ENCODE measurements around the gene DDX41. TPM values are rescaled to one million over a fixed set of nuclear protein-coding genes. Genes with fewer than 3 reads are reported as not detected.

The DDX41 gene
- total and polyA plus RNA-seq, 2 of the 13 experiments (the other 11 are each of a cell fraction or from before 2014, with no cell fraction given): 62.8 to 105 TPM

- TF ChIP-seq E2F2 (CRISPR knock-in tag; IDR thresholded peaks at IDR 0.05; ENCODE audit: borderline replicate concordance) (no peak), DMAP1 (CRISPR knock-in tag; IDR thresholded peaks at IDR 0.05) (no peak), AHR (CRISPR knock-in tag; IDR thresholded peaks at IDR 0.05) (no peak), ZNF160 (CRISPR knock-in tag; IDR thresholded peaks at IDR 0.05) (no peak), CEBPB (IDR thresholded peaks at IDR 0.05; ENCODE audit: borderline replicate concordance, low read depth, low read length) (no peak), ZNF17 (CRISPR knock-in tag; IDR thresholded peaks at IDR 0.05) (no peak), HMGA1 (CRISPR knock-in tag; conservative IDR thresholded peaks at IDR 0.05) (no peak), ZNF749 (CRISPR knock-in tag; IDR thresholded peaks at IDR 0.05; ENCODE audit: borderline replicate concordance) (no peak), ZSCAN25 (CRISPR knock-in tag; IDR thresholded peaks at IDR 0.05) (peak; percentile 43; the same call in 1 of the 2 replicates), IRX3 (CRISPR knock-in tag; IDR thresholded peaks at IDR 0.05; ENCODE audit: borderline replicate concordance, low read depth) (no peak), DBP (CRISPR knock-in tag; IDR thresholded peaks at IDR 0.05; ENCODE audit: not compliant biosample characterization) (no peak), ISL2 (CRISPR knock-in tag; IDR thresholded peaks at IDR 0.05) (0 out of 2 replicates have a peak, but pooled peaks have one; percentile 40), PATZ1 (CRISPR knock-in tag; IDR thresholded peaks at IDR 0.05) (peak; percentile 60), ELF1 (CRISPR knock-in tag; IDR thresholded peaks at IDR 0.05) (no peak), THAP9 (CRISPR knock-in tag; IDR thresholded peaks at IDR 0.05; ENCODE audit: borderline replicate concordance) (no peak), NR2F2 (IDR thresholded peaks at IDR 0.05; ENCODE audit: borderline replicate concordance, low read depth) (no peak), ZNF362 (CRISPR knock-in tag; IDR thresholded peaks at IDR 0.05; ENCODE audit: borderline replicate concordance) (no peak)
Measured at GRCh38 chr5:177500685-177501522, 15.9 kb downstream of the DDX41 start (continued).

Data from HepG2 (cell line).